NB4 (cell line): ENCODE data around the gene SNUPN.
A peak's percentile ranks its signal among the peaks of the same experiment; 100 is the strongest.

ENCODE experiments used
- DNase-seq: peaks from one replicate; pipeline ENCODE4 v3.0.0; 2010; ENCODE audit warnings: low read depth
- H3K4me3 ChIP-seq: one replicate; pipeline ENCODE4 v1.5.1; 2011; ENCODE audit warnings: mild to moderate bottlenecking, low read depth, low read length, moderate library complexity
- CTCF ChIP-seq: IDR thresholded peaks from one replicate; pipeline ENCODE4 v1.5.1; 2012; ENCODE audit warnings: low read depth, low read length
- MYC ChIP-seq: IDR thresholded peaks from 2 replicates; pipeline ENCODE4 v1.6.1; 2011; ENCODE audit warnings: low read depth, low read length
- POLR2A ChIP-seq: IDR thresholded peaks from 2 replicates; pipeline ENCODE4 v1.6.1; 2011; ENCODE audit warnings: mild to moderate bottlenecking; ENCODE audit not compliant: insufficient read length; ENCODE audit errors: extremely low read depth
- TF ChIP-seq, protein P1 (sequence below): IDR thresholded peaks from 2 replicates; pipeline ENCODE4 v1.6.1; 2011; ENCODE audit warnings: low read depth, low read length

SNUPN gene

GRCh38 chr15:75625542-75626347 is at the start of gene SNUPN:
SNUPN (minus strand) TSS chr15:75625725; CDS start chr15:75621051, 4,674 bp downstream.
- TF ChIP-seq POLR2A (peak; percentile 87), CTCF (no peak), MYC (peak; percentile 95)
- TF ChIP-seq, protein P1, sequence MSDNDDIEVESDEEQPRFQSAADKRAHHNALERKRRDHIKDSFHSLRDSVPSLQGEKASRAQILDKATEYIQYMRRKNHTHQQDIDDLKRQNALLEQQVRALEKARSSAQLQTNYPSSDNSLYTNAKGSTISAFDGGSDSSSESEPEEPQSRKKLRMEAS: peak; percentile 86

DNA sequence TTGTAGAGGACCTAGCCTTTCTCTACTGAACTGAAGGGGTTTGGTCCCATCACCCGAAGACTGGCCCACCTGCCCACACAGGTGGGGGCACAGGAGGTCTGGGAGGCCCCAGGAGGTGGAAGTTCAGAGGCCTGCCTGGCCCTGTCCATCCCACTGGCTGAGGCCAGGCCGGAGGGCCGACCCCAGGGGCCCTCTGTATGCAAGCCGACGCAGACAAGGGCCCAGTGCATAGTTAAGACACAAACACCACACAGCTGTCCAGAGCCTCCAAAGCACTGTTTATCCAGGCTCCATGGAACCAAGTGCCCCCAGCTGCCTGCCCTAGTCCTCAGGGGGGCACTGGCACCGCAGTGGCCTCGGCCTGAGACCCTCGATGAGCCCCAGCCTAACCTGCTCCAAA is 48.8 kb upstream of the SNUPN start:
- no peak overlapping the region for H3K4me3 ChIP-seq
- no peak for DNase-seq
- TF ChIP-seq POLR2A (no peak), CTCF (no peak)

More at GRCh38 chr15:75625542-75626347, at the start of gene SNUPN:
- peak; percentile 99 for DNase-seq
- H3K4me3 ChIP-seq: peak within 1 kb of the TSS; percentile 89

- DNase-seq: peak; percentile 98
- H3K4me3 ChIP-seq: no peak overlapping the region
- no peak for TF ChIP-seq CTCF
- TF ChIP-seq, protein P1: peak; percentile 64
- TF ChIP-seq MYC: peak; percentile 61
These were observed 48.1 kb upstream of the SNUPN start for GRCh38 chr15:75673426-75674235.

DNA sequence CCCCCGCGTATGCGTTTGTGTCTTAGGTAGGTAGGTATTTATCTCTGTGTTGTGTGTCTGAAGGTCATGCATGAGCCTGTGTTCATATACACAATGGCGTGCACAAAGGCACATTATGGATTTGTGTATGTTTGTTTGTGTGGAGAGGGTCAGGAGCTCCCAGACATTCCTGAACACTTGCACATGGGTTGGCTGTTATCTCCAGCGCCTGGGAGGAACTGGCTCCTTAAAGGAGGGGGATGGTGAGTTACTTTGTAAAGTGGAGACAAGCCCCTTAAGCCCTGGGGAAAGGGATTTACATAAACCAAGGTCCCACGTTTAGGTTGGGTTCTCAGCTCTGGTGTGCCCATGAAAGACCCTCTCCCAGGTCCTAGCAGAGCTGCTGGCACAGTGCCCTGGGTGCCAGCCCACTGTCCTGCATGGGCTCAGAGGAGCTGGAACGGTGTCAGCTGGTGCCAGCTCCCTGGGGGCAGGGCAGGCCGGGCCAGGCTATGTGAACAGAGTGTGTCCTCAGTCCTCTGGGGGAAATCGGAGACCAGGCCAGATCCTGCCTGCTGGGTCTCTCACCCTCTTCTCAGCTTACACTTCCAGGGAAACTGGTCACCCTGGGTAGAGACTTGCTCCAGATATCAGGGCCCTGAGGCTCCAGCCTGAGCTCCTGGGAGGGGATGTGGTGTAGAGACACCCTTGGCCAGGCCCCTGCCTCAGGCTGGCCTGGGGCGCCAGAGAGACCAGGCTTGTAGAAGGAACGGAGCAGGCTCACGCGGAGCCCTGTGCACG is 47.3 kb upstream of the SNUPN start:
- no peak overlapping the region for H3K4me3 ChIP-seq
- no peak for TF ChIP-seq CTCF
- no peak for TF ChIP-seq MYC
- TF ChIP-seq, protein P1: no peak
- no peak for TF ChIP-seq POLR2A
- no peak for DNase-seq

- no peak overlapping the region for H3K4me3 ChIP-seq
- TF ChIP-seq, protein P1: peak; percentile 41
- peak; percentile 45 for TF ChIP-seq MYC
- no peak for TF ChIP-seq POLR2A
- TF ChIP-seq CTCF: no peak
- DNase-seq: peak; percentile 43
These were observed 46.4 kb upstream of the SNUPN start for GRCh38 chr15:75671730-75672602.
